Measurements from ENCODE around the gene CDK19. TPM values are rescaled to one million over a fixed set of nuclear protein-coding genes. Genes with fewer than 3 reads are reported as not detected.

The CDK19 gene
- total and polyA plus RNA-seq, 2 of the 13 experiments (the other 11 are each of a cell fraction or from before 2014, with no cell fraction given): 13.4 to 27.0 TPM

- TF ChIP-seq ZFP91 (CRISPR knock-in tag; IDR thresholded peaks at IDR 0.05; ENCODE audit: borderline replicate concordance): no peak
- TF ChIP-seq ZNF614 (CRISPR knock-in tag; IDR thresholded peaks at IDR 0.05; ENCODE audit: borderline replicate concordance): no peak
- TF ChIP-seq ADNP (CRISPR knock-in tag; IDR thresholded peaks at IDR 0.05): no peak
- peak; percentile 83; the same call in 1 of the 2 replicates for TF ChIP-seq ZBTB21 (CRISPR knock-in tag; IDR thresholded peaks at IDR 0.05)
- TF ChIP-seq SMARCE1 (IDR thresholded peaks at IDR 0.05; ENCODE audit: borderline replicate concordance): no peak
- TF ChIP-seq SRSF1 (optimal IDR thresholded peaks at IDR 0.05; ENCODE audit: low read depth, low read length): no peak
- no peak for TF ChIP-seq ZNF160 (CRISPR knock-in tag; IDR thresholded peaks at IDR 0.05)
- peak; percentile 53; the same call in 1 of the 2 replicates for TF ChIP-seq RXRB (CRISPR knock-in tag; IDR thresholded peaks at IDR 0.05; ENCODE audit: borderline replicate concordance)
- no peak for TF ChIP-seq DBP (CRISPR knock-in tag; IDR thresholded peaks at IDR 0.05; ENCODE audit: not compliant biosample characterization)
- TF ChIP-seq PAWR (CRISPR knock-in tag; IDR thresholded peaks at IDR 0.05; ENCODE audit: borderline replicate concordance): no peak
- TF ChIP-seq ZFP36L1 (CRISPR knock-in tag; IDR thresholded peaks at IDR 0.05): no peak
- TF ChIP-seq ZFP36 (IDR thresholded peaks at IDR 0.05; ENCODE audit: borderline replicate concordance, low read depth, low read length, partially characterized antibody): no peak
- TF ChIP-seq, protein P1, sequence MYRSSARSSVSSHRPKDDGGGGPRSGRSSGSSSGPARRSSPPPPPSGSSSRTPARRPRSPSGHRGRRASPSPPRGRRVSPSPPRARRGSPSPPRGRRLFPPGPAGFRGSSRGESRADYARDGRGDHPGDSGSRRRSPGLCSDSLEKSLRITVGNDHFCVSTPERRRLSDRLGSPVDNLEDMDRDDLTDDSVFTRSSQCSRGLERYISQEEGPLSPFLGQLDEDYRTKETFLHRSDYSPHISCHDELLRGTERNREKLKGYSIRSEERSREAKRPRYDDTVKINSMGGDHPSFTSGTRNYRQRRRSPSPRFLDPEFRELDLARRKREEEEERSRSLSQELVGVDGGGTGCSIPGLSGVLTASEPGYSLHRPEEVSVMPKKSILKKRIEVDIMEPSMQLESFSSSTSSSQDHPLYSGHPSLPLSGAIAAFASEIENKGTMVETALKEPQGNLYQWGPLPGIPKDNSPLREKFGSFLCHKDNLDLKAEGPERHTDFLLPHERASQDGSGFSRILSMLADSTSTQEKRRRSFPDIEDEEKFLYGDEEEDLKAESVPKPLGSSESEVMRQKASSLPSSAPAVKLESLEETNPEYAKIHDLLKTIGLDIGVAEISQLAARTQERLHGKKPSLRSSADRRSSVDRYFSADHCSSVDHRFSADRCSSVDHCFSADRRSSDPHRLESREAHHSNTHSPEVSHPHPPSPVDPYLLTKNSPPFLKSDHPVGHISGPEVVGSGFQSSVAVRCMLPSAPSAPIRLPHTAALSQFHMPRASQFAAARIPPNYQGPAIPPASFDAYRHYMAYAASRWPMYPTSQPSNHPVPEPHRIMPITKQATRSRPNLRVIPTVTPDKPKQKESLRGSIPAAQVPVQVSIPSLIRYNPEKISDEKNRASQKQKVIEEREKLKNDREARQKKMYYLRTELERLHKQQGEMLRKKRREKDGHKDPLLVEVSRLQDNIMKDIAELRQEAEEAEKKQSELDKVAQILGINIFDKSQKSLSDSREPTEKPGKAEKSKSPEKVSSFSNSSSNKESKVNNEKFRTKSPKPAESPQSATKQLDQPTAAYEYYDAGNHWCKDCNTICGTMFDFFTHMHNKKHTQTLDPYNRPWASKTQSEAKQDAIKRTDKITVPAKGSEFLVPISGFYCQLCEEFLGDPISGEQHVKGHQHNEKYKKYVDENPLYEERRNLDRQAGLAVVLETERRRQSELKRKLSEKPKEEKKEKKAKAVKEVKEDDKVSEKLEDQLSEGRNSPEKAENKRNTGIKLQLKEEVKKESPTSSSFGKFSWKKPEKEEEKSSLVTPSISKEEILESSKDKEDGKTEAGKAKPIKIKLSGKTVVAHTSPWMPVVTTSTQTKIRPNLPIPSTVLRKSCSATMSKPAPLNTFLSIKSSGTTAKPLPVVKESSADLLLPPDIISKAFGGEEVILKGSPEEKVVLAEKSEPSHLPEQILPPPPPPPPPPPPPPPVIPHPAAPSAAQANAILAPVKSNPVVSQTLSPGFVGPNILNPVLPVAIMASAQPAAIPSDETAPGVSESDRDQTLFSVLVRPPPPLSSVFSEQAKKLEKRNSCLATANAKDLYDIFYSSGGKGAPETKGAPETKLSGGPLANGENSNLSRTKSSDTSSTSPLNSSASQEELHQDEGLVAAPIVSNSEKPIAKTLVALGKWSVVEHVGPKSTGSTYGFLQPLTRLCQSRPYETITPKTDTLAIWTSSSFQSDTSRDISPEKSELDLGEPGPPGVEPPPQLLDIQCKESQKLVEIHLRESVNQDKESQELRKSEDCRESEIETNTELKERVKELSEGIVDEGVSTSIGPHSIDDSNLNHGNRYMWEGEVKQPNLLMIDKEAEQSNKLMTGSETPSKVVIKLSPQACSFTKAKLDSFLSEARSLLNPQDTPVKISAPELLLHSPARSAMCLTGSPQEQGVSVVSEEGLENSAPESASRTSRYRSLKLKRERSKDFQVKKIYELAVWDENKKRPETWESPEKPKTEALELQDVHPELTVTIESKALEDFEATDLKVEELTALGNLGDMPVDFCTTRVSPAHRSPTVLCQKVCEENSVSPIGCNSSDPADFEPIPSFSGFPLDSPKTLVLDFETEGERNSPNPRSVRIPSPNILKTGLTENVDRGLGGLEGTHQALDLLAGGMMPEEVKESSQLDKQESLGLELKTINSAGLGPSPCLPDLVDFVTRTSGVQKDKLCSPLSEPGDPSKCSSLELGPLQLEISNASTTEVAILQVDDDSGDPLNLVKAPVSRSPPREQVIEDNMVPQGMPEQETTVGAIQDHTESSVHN (CRISPR knock-in tag; IDR thresholded peaks at IDR 0.05): no peak
- no peak for TF ChIP-seq ZBTB42 (CRISPR knock-in tag; IDR thresholded peaks at IDR 0.05)
- no peak for TF ChIP-seq IKZF4 (CRISPR knock-in tag; IDR thresholded peaks at IDR 0.05; ENCODE audit: borderline replicate concordance, low read depth, not compliant biosample characterization)
- TF ChIP-seq ATF1 (CRISPR knock-in tag; IDR thresholded peaks at IDR 0.05): 0 out of 2 replicates have a peak, but pooled peaks have one; percentile 33
Observed at GRCh38 chr6:110681543-110682459, 133.5 kb downstream of the CDK19 start (continued).

All from HepG2 (cell line).